ENCODE results near the gene TAC3. TPM values are rescaled to one million over a fixed set of nuclear protein-coding genes. Genes with fewer than 3 reads are reported as not detected.

TAC3 gene
- total RNA-seq, 1 experiment from 2014 or later, result 6.2 TPM

GRCh38 chr12:57001448-57001906 is 14.9 kb downstream of the TAC3 start:
- H3K23ac ChIP-seq (ENCODE audit: insufficient read length, low read depth, low read length), result no peak overlapping the region
- H3T11ph ChIP-seq (ENCODE audit: low read length), result no peak overlapping the region
- no peak overlapping the region for H2BK20ac ChIP-seq (ENCODE audit: low read depth, low read length, poor library complexity, severe bottlenecking)
- no peak overlapping the region for H3K18ac ChIP-seq (ENCODE audit: insufficient read length, low read depth, low read length)
- Mint-ChIP-seq H3K27me3 (ENCODE audit: low read depth) (no peaks in the 10 kb centered on the region), H3K4me1 (peaks cover 13 to 14% of the 10 kb centered on the region in 2 experiments), H3K9me3 (no peaks in the 10 kb centered on the region), H3K27ac (peak overlapping the region in 1 of 3 experiments; percentile 75; a peak in 2 of 7 replicates), H3K4me3 (no peak overlapping the region), H3K36me3 (ENCODE audit: insufficient read depth in 1 of 3, low read depth in 3 of 3) (peaks cover 28 to 57% (median 57%) of the 10 kb centered on the region in 3 experiments)
- H2AFZ ChIP-seq (ENCODE audit: low read length), result no peak overlapping the region
- no peak overlapping the region for H3K4me2 ChIP-seq (ENCODE audit: insufficient read depth, insufficient read length, low read length)
- H3K9me3 ChIP-seq (ENCODE audit: control insufficient read depth, low read depth, low read length), result no peaks in the 10 kb centered on the region
- H2BK120ac ChIP-seq (ENCODE audit: low read depth, low read length, poor library complexity, severe bottlenecking), result no peak overlapping the region
- no peak overlapping the region for H2BK12ac ChIP-seq (ENCODE audit: insufficient read length, low read depth, low read length)
- H3K14ac ChIP-seq (ENCODE audit: insufficient read depth, low read length), result no peak overlapping the region
- H3K23me2 ChIP-seq (ENCODE audit: insufficient read length, low read depth, low read length, poor library complexity, severe bottlenecking), result no peaks in the 10 kb centered on the region
- H3K56ac ChIP-seq (ENCODE audit: insufficient read length, low read depth, low read length), result no peak overlapping the region
- no peak overlapping the region for H4K91ac ChIP-seq (ENCODE audit: insufficient read length, low read depth, low read length)
- H3K27me3 ChIP-seq (ENCODE audit: insufficient read depth, low read length), result no peaks in the 10 kb centered on the region
- no peaks in the 10 kb centered on the region for H3K4me1 ChIP-seq (ENCODE audit: insufficient read depth, low read length)
- no peak overlapping the region for H3K27ac ChIP-seq (ENCODE audit: insufficient read length, low read depth, low read length)
- peak; percentile 83 for DNase-seq
- H2AK5ac ChIP-seq (ENCODE audit: insufficient read length, low read length), result no peak overlapping the region
- peaks cover 18% of the 10 kb centered on the region for H3K79me1 ChIP-seq (ENCODE audit: insufficient read depth, low read depth, low read length, poor library complexity, severe bottlenecking)
- no CpG with 5 or more reads among the region's 13 CpGs for WGBS (ENCODE audit: extremely low coverage, insufficient read length, low lambda C conversion rate)
- H4K20me1 ChIP-seq (ENCODE audit: control insufficient read depth, insufficient read depth, insufficient read length), result no peaks in the 10 kb centered on the region
- H3K79me2 ChIP-seq (ENCODE audit: insufficient read depth, low read length), result peaks cover 3% of the 10 kb centered on the region
- no peak overlapping the region for H2BK5ac ChIP-seq (ENCODE audit: insufficient read length, low read length)
- TF ChIP-seq, protein P1, sequence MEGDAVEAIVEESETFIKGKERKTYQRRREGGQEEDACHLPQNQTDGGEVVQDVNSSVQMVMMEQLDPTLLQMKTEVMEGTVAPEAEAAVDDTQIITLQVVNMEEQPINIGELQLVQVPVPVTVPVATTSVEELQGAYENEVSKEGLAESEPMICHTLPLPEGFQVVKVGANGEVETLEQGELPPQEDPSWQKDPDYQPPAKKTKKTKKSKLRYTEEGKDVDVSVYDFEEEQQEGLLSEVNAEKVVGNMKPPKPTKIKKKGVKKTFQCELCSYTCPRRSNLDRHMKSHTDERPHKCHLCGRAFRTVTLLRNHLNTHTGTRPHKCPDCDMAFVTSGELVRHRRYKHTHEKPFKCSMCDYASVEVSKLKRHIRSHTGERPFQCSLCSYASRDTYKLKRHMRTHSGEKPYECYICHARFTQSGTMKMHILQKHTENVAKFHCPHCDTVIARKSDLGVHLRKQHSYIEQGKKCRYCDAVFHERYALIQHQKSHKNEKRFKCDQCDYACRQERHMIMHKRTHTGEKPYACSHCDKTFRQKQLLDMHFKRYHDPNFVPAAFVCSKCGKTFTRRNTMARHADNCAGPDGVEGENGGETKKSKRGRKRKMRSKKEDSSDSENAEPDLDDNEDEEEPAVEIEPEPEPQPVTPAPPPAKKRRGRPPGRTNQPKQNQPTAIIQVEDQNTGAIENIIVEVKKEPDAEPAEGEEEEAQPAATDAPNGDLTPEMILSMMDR (conservative IDR thresholded peaks at IDR 0.05), result peak; percentile 92
- no peak overlapping the region for H3K9ac ChIP-seq (ENCODE audit: extremely low read depth, insufficient read length, low read length)
- no peak overlapping the region for H4K5ac ChIP-seq (ENCODE audit: insufficient read length, low read depth, low read length)
- H4K8ac ChIP-seq (replicated peaks; ENCODE audit: insufficient read length, low read depth, low read length), result no peak overlapping the region
- H3K4ac ChIP-seq (ENCODE audit: low read depth, low read length), result no peak overlapping the region
- H2BK15ac ChIP-seq (ENCODE audit: low read depth, low read length), result no peak overlapping the region

All from H9 (cell line).